Kidney epithelial cell (primary cell): Measurements from ENCODE around the gene IRGQ. TPM values are rescaled to one million over a fixed set of nuclear protein-coding genes. Genes with fewer than 3 reads are reported as not detected.
A peak's percentile ranks its signal among the peaks of the same experiment; 100 is the strongest.
"Not testable (repeated sequence)": the region's sequence is repeated elsewhere in the genome, so short reads cannot be mapped to it uniquely, and the experiment has no call there.

ENCODE experiments used
- DNase-seq: peaks from one replicate; pipeline ENCODE4 v3.0.0-alpha.2; 2010; ENCODE audit warnings: low read depth
- H3K27me3 ChIP-seq: 2 replicates; pipeline ENCODE4 v1.6.0; 2011; ENCODE audit warnings: low read length; ENCODE audit not compliant: control insufficient read depth, insufficient read depth
- H3K36me3 ChIP-seq: 2 replicates; pipeline ENCODE4 v1.5.1; 2011; ENCODE audit warnings: low read length; ENCODE audit not compliant: control insufficient read depth, insufficient read depth
- H3K4me3 ChIP-seq: 2 replicates; pipeline ENCODE4 v1.5.1; 2011; ENCODE audit warnings: low read depth, mild to moderate bottlenecking, control low read depth, low read length
- total RNA-seq: library from RNA; depleted of rRNA; stranded (reverse); fragments of >200 nt; gene quantifications from 2 replicates; pipeline ENCODE4 v1.2.3, GENCODE V29; 2015
- TF ChIP-seq, protein P1 (sequence below): IDR thresholded peaks from 2 replicates; pipeline ENCODE4 v1.5.1; 2011; ENCODE audit warnings: mild to moderate bottlenecking, moderate library complexity, low read length, control low read depth, inconsistent platforms; ENCODE audit not compliant: insufficient read depth, poor library complexity, severe bottlenecking

Gene IRGQ
- total RNA-seq, 1 donor from 2014 or later = 49.6 TPM

DNA sequence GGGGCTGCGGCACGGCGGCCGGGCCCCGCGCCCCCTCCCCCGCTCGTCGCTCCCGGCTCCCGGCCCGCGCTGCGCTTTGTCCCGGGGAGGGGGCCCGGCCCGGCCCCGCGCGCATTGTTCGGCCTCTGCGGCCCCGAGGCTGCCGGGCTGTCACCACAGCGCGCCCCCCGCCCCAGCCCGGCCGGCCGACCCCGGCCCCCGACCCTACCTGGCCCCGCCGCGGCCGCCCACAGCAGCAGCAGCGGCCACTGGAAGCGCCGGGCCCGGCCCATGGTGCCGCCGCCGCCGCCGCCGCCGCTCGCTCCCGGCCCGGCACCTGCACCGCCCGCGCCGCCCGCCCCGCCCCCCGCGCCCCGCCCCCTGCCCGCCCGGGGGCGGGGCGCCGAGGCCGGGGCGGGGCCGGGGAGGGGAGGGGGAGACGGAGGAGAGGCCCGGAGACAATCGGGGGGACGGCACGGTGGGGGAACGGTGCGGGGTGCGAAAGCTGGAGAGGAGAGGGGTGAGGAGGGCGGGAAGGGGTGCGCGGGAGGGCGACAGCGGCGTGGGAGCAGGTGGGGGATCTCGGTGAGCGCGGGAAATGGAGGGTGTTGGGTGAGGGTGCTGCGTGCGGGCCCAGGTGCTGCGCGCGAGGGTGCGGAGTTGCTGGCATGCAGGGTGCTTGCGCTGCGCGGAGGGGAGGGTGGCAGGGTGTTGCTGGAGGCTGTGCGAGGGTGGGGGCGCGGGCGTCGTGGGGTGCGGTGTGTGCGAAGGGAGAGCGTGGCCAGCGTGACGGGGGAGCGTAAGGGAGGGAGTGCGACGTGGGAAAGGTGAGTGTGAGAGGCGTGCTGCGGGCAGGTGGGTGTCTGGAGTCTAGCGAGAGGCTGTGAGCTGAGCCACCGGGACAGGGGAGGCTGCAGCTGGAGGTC, 43.8 kb upstream of the IRGQ start, which contains the start of gene CADM4:
Gene CADM4 (minus strand): TSS at position 332 of the 905 bp plus-strand sequence. CDS start 60 bp downstream, at position 272.
- Histone ChIP-seq H3K27me3 (peaks cover 9% of the 10 kb centered on the region), H3K36me3 (no peaks in the 10 kb centered on the region), H3K4me3 (peak within 1 kb of the TSS; percentile 66)
- TF ChIP-seq, protein P1, sequence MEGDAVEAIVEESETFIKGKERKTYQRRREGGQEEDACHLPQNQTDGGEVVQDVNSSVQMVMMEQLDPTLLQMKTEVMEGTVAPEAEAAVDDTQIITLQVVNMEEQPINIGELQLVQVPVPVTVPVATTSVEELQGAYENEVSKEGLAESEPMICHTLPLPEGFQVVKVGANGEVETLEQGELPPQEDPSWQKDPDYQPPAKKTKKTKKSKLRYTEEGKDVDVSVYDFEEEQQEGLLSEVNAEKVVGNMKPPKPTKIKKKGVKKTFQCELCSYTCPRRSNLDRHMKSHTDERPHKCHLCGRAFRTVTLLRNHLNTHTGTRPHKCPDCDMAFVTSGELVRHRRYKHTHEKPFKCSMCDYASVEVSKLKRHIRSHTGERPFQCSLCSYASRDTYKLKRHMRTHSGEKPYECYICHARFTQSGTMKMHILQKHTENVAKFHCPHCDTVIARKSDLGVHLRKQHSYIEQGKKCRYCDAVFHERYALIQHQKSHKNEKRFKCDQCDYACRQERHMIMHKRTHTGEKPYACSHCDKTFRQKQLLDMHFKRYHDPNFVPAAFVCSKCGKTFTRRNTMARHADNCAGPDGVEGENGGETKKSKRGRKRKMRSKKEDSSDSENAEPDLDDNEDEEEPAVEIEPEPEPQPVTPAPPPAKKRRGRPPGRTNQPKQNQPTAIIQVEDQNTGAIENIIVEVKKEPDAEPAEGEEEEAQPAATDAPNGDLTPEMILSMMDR = no peak
- no peak for DNase-seq

DNA sequence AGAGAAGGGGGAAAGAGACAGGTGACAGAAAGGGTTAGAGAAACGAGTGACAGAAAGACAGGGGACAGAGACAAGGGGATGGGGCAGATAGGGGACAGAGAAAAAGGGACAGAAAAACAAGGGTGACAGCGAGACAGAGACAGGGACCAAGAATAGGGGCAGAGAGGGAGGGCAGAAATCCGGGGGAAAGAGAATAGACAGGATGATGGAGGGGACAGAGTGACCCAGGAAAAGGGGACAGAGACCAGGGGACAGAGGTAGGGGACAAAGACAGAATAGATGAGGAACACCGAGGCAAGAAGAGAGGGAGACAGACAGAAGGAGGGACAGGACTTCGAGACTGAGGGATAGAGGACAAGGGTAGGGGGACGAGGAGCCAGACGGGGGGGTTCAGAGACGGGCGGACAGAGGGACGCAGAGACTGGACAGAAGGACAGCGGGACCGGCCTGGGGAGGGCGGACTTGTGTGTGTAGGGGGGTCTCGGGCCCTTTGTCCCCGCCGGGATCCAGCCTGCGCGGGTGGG, 43.1 kb upstream of the IRGQ start:
- Histone ChIP-seq H3K27me3 (peaks cover 9% of the 10 kb centered on the region), H3K36me3 (no peaks in the 10 kb centered on the region), H3K4me3 (peak overlapping the region; percentile 62)
- TF ChIP-seq, protein P1 = no peak
- no peak for DNase-seq

DNA sequence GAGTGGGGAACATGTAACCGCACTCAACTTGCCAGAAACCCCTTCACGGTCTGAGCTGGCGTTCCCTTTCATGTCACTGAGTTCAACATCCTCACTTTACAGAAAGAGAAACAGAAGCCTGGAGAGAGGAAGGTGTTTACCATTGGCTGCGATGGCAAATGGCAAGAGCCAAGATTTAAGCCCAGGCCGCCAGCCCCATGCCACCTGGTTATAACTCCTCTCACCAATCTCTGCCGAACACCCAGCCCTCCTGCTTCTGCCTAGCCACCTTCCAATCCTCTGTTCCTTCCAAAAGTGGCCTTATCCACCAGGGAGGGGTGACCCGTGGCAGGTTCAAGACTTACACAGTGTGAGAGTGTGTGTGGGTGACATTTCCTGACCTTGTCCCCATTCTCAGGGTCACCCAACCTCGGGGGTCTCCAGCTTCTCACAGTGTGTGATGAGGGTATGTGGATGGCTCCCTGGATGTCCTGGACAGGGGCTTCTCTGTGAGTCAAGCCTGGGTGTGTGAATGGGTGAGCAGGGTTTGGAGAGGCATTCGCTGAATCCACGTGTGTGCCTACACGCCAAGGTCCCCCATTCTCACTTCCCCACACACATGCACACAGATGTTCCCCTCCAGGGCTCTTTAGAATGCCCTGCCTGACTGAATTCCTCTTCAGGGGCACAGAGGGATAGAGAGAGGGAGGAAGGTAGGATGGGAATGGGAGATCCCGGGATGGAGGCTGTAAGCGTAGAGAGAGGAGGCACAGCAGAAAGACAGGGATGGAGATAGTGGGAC, 42.5 kb upstream of the IRGQ start:
- Histone ChIP-seq H3K4me3 (no peak overlapping the region), H3K36me3 (no peaks in the 10 kb centered on the region), H3K27me3 (peaks cover 9% of the 10 kb centered on the region)
- DNase-seq = no peak
- TF ChIP-seq, protein P1 = no peak

DNA sequence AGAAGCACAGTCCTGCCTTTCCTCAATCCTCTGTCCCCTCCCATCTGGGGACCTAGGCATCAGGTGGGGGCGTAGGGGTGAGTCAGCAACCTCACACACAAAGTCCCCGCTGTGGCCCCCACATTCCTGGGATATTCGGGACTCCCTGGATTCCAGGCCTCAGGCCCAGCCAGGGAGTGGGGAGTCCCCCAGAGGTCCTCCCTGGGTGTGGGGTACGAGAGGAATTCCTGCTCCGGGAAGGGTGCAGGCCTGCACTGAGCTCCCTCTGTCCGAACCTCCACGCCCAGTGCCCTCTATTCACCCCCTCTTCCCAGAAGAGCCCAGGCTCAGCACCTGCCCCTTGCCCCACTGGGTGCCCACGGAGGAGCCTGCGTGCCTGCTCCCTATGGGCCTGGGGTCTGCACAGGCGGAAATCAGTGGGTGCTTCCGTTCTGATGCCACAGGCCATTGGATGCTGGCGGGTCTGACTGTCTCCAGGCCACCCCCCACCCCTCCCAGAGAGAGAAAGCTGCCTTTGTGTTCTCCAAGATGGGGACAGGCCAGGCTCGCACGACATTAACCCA, 40.3 kb upstream of the IRGQ start:
- Histone ChIP-seq H3K4me3 (no peak overlapping the region), H3K36me3 (no peaks in the 10 kb centered on the region), H3K27me3 (peaks cover 9% of the 10 kb centered on the region)
- no peak for DNase-seq
- TF ChIP-seq, protein P1 = no peak

DNA sequence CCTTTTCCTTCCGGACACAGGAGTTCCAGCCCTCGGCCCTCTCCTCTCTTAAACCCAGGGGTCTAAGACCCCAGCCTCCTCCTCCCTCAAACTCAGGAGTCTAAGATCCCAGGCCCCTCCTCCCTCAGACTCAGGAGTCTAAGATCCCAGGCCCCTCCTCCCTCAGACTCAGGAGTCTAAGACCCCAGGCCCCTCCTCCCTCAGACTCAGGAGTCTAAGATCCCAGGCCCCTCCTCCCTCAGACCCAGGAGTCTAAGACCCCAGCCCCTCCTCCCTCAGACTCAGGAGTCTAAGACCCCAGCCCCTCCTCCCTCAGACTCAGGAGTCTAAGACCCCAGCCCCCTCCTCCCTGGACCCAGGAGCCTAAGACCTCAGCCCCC, 39.6 kb upstream of the IRGQ start:
- H3K27me3 ChIP-seq, H3K4me3 ChIP-seq, H3K36me3 ChIP-seq, DNase-seq: not testable (repeated sequence)
